Stimulated activated CD8-positive, alpha-beta memory T cell treated with anti-CD3 and anti-CD28 coated beads, Interleukin-2, amount 100 ng/mL, for 48 hours (primary cell): ENCODE data around the gene MPND.
"Not testable (repeated sequence)": the region's sequence is repeated elsewhere in the genome, so short reads cannot be mapped to it uniquely, and the experiment has no call there.

Experiments used
- DNase-seq, 2 donors: peaks; one replicate each; pipeline ENCODE4 v3.0.0-alpha.2; 2020; ENCODE audit warnings: low read depth in 2 of 2

Gene MPND

DNA sequence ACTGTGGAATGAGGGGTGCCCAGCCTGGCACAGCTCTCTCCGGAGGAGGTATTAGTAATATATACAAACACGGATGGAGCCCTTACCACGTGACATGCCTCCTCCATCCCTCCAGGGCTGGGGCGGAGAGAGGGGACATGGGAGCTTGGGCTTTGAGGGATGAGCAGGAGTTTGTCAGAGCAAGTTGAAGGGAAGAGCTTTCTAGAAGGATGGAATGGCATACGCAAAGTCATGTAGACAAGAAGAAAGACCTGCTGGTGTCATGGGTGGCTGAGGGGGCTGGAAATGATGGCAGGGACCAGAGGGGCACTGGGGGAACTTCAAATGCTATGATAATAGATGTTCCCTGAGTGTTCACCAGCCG is 2.6 kb downstream of the MPND start:
- no peak for DNase-seq

DNA sequence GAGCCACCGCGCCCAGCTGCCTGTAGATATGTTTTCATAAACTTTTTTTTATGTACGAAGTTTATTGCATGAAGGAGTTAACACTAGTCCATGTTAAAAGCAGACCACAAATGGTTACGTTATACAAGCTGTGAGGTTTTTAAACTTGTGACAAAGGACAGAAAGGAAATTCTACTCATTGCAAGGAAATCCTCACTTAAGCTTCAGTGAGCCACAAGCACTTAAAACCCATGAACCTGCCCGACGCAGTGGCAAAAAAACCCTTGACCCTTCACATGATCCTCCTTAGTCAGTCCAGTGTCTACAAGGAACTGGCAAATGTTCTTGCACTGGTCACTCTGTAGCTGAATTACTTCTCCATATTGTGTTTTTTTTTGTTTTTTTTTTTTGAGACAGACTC is 4.2 kb downstream of the MPND start:
- DNase-seq = no peak

DNA sequence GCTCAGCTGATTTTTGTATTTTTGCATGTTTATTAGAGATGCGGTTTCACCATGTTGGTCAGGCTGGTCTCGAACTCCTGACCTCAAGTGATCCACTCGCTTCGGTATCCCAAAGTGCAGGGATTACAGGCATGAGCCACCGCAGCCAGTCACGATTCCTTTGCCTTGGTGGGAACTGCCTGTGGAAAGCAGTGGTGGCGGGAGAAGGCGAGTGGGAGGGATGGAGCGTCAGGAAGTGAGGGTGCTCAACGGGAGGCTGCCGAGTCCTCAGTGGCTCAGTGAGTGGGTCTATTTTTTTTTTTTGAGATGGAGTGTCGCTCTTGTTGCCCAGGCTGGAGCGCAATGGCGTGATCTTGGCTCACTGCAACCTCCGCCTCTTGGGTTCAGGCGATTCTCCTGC is 5.9 kb downstream of the MPND start:
- DNase-seq = not testable (repeated sequence)

DNA sequence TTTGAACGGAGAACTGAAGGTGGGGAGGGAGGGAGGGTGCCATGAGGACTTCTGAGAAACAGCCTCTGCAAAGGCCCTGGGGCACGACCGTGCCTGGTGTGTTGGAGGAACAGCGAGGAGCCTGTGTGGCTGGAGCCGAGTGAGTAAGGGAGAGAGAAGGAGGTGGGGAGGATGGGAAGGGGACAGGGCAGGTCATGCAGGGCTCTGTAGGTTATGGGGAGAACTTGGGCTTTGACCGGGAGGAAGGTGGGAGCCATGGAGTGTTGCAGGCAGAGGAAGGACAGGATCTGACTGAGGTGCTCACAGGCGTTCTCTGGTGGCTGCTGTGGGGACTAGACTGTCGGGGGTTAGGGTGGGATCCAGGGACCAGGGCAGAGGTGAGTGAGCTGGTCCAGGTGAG is 6.7 kb downstream of the MPND start:
- no peak for DNase-seq

DNA sequence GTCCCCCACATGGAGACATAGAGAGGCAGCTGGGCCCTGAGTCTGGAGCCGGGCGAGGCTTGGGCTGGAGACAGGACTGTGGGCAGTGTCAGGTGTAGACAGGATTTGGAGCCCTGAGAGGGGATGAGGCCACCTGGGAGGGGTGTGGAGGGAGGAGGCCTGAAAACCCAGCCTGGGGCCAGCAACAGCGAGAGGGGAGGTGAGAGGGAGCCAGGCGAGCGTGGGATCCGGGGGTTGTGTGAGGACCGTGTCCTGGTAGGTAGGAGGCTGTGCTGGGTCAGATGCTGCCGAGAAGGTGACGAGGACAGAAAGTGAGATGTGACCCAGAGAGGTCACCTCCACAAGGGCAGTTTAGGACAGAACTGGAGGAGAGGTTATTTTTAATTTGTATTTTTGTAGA is 7.4 kb downstream of the MPND start:
- DNase-seq = no peak

DNA sequence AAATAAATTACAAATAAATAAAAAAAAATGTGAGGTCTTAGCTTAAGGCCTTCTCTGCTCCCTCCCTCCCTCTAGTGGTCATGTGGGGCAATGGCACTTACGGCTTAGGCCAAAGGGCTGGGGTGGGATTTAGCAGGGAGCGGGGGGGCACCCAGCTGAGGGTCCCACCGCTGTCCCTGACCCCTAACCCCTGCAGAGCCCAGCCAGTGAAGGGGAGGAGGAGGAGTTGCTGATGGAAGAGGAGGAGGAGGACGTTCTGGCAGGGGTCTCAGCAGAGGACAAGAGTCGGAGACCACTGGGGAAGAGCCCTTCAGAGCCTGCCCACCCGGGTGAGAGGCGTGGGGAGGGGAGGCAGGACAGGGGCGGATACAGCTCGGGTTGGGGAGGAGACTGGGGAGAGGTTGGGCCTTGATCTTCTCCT is 9.3 kb downstream of the MPND start:
- DNase-seq = no peak

DNA sequence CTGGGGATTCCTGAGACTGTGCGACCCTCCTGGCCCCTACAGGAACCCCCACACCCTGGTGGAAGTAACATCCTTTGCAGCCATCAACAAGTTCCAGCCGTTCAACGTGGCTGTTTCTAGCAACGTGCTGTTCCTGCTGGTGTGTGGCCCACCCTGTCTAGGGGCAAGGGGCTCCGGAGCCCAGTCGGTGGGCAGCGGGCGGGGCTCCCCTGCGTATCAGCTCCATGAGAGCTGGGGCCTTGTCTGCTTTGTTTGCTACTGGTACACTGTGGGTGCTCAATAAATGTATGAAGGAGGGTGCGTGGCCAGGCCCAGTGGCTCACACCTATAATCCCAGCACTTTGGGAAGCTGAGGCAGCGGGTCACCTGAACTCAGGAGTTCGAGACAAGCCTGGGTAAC is 10.9 kb downstream of the MPND start:
- DNase-seq = no peak

DNA sequence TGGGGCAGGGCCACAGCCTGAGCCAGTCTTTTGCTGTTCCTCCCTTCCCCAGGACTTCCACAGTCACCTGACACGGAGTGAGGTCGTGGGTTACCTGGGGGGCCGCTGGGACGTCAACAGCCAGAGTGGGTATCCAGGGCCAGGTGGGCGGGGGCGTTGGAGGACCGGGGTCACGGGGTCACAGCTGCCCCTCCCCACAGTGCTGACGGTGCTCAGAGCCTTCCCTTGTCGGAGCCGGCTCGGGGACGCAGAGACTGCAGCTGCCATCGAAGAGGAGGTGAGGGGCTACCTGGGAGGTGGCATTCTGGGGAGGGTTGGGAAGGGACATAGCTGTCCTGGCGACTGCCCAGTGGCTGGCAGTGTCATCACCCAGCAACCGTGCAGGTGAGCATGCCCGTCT is 11.5 kb downstream of the MPND start:
- DNase-seq = no peak

DNA sequence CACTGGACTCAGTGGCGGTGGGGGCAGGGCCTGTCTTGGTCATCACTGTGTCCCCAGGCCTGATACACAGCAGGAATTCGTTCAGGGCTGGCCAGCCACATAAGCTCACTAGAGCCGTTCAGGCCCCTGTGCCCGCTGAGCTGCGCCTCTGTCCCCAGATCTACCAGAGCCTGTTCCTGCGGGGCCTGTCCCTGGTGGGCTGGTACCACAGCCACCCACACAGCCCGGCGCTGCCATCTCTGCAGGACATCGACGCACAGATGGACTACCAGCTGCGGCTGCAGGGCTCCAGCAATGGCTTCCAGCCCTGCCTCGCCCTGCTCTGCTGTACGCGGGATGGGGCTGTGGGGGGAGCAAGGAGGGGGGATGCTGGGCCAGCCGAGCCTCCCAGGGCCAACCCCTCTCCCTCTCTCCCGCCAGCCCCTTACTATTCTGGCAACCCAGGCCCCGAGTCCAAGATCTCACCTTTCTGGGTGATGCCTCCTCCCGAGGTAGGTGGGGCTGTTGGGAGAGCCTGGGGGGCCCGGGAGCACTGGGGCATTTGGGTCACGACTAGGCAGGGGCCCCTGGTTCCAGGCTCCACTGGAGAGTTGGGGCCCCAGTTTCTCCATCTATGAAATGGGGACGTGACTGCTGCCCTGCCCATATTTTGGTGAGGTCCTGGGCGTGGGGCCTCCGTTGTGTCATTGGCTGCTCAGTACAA is 13.9 kb downstream of the MPND start:
- no peak for DNase-seq

DNA sequence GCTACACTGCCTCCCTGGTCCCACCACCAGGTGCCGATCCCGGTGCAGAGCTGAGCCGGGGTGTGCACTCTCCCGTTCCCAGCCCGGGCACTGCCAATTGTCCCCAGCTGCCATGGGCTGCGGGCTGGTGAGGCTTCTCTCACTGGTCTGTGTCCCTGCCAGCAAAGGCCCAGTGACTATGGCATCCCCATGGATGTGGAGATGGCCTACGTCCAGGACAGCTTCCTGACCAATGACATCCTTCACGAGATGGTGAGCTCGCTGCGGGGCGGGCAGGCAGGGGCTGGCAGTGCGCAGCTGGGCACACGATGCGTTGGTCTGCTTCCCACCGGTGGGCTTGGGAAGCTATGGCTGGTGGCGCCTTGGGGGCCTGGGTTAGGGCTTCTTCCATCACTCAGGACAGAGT is 14.6 kb downstream of the MPND start:
- DNase-seq = no peak

DNA sequence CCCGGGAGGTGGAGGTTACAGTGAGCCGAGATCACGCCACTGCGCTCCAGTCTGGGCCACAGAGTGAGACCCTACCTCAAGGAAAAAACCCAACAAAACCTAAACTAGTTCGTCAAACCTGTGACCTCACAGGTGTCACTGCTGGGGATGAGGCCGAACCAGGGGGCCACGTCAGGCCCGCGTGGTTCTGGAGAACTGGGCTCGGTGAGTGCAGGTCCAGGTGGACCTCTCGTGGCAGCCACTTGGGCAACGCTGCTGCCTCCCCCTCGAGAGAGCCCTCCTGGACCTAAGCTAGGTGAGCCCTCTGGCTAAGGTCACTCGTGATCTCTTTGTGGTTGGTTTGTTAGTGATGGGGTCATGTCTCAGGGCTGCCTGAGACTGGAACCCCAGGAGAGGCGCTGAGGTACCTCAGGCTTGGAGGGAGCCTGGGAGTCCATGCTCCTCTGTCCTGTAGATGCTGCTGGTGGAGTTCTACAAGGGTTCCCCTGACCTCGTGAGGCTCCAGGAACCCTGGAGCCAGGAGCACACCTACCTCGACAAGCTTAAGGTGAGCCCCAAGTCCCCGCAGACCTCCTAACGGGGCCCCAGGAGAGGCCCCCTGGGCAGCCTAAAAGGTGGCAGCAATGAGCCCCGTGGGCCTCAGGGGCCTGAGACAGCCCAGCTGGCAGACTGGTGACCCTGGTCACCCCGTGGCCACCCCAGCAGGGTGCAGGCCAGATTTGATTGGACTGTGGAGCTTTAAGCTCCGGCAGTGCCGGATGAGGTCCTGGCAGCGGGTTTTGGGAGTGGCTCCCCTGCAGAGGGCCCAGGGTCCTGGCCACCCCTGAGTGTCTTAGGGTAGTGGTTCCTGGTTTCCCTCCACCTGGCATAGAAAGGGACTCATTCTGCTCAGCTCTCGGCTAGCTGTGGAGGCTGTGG is 15.6 kb downstream of the MPND start:
- DNase-seq = no peak

DNA sequence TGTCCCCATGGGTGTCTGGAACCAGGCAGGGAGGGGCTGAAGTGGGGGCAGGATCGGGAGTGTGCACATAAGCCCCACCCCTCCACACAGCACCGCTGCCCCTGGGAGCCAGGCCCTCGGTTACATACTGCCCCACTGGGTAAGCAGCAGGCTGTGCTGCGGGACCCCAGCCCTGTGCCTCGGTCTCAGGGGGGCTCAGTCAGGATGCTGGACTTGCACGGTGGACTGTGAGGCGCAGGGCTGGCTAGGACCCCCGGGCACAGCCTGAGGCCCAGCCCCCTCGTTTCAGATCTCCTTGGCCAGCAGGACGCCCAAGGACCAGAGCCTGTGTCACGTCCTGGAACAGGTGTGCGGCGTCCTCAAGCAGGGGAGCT is 16.3 kb downstream of the MPND start:
- DNase-seq = no peak

DNA sequence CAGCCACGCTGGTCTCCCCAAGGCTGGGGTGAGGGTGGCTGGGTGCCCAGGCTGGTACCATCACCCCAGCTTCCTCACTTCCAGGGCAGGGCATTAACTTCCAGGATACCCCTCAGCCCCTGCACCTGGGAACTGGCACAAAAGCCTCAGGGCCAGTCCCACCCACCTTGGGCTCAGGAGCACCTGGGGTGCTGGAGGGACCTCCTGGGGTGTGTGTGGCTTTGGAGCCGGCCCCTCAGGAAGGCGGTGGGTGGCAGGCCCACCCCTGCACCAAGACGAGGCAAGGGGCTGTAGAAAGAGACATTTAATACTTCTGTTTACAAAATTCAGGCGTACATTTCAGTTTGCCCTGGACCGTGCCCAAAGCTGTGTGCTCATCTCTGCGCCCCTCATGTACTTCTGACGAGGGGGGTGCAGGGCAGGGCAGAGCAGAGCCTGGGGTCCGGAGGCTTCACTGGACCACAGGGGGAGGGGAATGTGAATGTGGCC is 16.8 kb downstream of the MPND start:
- no peak for DNase-seq

DNA sequence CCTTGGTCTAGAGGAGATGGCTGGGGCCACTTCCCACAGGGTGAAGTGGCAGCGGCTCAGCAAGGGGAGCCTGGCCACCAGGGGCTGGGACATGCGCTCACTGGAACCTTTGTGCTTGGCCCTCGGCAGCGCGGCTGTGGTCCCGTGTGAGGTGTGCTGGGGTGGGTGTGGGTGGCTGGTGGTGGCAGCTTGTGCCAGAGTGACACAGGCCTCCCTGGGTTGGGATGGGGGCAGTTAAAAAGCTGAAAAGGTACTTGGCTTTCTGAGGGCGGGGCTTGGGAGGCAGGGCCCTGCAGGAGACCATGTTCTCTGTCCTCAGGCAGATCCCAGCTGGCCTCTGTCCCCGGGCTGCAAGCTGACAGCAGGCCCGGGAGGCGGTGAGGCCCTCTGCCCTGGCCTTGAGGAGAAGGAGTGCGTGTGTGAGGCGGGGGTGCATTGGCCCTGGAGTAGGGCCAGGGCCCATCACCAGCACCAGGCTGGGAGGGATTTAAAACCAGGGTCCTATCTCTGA is 17.3 kb downstream of the MPND start:
- DNase-seq = no peak

DNA sequence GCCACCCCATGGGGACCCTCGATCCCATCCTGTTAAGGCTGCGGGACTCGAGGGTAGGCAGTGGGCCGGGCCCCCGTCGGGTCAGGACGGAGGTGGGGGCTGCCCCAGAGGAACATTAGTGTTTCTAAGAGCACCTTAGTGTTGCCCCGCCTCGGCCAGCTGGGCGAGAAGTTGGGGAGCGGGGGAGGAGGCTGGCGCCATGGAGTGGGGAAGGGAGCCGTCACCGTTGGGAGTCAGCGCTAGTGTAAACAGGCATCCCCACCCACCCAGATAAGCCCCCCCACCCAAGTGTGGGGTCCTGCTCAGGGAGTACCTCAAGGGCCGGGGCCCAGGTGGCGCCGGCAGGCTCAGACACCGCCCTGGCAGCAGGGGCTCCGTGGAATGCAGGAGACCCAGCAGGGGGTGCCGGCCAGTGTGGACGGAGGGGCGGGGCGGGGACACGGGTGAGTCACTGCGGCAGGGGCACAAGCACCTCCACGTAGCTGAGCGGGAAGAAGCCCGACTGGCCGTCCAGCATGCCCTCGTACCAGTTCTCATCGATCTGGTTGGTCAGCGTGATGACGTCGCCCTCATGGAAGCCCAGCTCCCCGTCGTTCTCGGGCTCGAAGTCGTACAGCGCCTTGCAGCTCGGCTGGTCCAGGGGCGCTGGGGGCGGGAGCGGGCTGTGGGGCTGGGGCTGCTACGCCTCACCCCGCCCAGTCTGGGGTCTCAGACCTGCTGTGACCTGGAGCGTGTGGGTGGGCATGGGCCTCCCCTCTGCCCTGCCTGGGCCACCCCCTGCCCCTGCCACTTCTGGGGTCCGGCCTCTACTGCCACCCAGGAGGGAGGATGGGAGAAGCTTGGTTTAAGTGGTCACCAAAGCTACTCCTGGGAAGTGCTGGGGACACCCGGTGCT is 18.0 kb downstream of the MPND start:
- DNase-seq = no peak

DNA sequence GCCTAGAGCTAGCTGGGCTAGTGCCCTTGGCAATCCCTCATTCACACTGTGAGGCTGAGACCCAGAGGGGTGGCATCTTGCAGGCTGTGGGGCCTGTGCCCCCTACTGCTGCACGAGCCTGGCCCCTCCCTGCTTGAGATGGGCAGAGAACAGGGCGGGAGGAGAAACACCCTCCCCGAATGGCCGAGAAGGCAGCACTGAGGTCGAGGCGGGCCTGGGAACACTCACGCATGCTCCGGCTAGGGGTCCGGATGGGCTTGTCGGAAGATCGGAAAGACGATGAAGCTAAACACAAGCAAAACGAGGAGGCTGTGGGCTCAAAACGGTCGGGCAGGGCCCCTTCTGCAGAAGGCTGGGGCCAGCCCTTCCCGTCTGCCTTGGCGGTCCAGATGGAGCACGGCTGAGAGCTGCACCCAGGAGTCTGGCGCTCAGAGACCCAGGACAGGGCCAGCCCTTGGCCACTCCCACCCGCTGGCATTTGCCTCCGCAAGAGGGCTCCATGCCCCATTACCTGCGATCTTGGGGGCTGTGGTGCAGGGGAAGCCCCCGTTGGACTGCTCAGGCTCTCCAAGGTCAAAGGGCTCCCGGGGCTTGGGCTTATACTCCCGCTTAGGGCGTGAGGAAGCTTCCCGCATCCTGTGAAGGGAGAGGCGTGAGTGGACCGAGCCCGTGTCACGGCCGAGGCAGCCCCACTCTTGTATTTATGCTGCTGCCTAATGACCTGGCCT is 18.9 kb downstream of the MPND start:
- DNase-seq = no peak

DNA sequence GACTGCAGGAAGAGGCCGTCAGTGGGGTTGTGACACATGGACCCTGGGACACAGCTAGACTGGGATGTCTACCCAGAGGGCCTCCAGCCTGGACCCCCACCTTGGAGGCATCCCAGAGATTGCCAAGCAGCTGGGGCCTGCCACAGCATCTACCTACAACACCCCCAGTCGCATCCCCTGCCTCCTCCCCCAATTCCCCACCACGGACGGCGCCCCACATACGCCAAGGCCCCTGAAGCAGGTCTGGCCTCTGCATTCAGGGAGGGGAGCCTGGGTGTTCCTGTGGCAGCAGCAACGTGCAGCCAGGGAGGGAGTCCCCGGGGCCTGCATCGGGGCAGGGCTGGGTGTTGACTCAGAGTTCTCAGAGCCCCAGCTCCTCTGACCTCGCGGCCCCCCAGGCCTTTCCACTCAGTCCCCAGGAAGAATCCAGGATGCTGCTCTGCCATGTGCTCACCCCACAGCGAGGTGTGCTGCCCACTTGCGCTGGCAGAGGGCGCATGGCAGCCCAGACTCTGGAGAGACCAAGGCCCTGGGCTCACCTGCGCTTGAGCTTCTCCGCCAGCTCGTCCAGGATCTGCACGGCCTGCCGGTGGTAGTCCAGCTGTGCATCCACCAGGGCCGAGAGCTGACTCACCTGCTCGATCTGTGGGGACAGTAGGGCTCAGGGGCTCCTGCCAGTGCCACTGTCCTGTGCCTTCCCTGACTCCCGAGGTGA is 19.6 kb downstream of the MPND start:
- no peak for DNase-seq

DNA sequence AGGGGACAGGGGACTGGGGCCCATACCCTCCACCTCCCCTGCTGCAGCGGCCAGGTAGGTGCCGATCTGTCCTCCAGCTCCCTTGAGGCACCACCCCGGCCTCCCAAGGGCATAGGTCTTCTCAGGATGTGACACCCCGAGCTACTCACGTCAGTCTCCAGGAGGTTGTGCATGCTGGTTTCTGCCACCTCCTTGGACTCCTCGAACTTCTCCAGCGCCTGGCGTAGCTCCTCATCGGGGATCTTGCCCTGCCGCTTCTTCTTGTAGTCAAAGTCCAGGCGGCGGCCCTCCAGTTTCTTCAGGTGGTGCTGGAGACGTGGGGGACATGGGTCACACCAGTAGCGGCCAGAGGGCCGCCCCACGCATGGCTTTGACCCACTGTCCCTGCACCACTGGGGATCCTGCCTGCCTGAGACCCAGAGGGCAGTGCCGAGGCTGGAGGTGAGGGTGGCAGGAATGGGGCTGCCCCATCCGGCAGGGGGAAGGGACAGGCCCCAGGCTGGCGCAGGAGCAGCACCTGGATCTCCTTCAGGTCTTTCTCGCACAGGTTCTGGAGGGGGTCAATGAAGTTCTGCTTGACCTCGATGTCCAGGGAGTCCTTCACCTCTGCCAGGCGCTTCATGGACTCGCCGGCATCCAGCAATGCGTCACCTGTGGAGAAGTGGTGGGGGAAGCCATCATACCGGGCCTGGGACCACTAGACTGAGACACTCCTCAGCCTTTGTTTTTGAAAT is 20.4 kb downstream of the MPND start:
- DNase-seq = no peak

DNA sequence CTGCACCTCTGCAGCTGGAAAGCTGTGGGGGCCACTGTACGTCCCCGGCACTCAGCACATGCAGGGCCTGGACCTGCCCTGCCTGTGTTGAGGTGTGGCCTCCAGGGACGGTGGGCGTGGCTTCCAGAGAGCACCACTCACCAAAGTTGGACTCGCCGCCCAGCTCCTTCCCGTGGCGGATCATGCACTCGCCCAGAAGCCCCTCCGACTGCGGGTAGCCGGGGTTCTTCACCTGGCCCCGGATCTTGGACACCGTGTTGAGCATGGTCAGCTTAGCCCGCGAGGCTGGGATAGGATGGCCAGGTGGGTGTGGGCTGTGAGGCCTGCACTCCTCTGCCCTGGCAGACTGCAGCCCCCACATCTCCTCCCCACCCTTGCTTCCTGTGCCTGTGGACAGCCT is 22.0 kb downstream of the MPND start:
- DNase-seq = no peak
